ENCODE data around the gene CCDC88C. TPM values are rescaled to one million over a fixed set of nuclear protein-coding genes. Genes with fewer than 3 reads are reported as not detected.
A peak's percentile ranks its signal among the peaks of the same experiment; 100 is the strongest.

The CCDC88C gene
- total RNA-seq, 1 donor from 2014 or later: 17.8 TPM

GRCh38 chr14:91255026-91255695 is 162.5 kb downstream of the CCDC88C start:
- no peak overlapping the region for H3K4me3 ChIP-seq
- DNase-seq (ENCODE audit: low spot score): no peak
- H3K36me3 Mint-ChIP-seq: no peaks in the 10 kb centered on the region
- H3K36me3 ChIP-seq: no peaks in the 10 kb centered on the region
- no peak overlapping the region for H3K9ac ChIP-seq
- H3K9me3 Mint-ChIP-seq: no peaks in the 10 kb centered on the region
- no peaks in the 10 kb centered on the region for H3K9me3 ChIP-seq (ENCODE audit: low read depth)
- peaks cover 29% of the 10 kb centered on the region for H3K27me3 ChIP-seq
- peaks cover 37% of the 10 kb centered on the region for H3K4me1 Mint-ChIP-seq
- H3K27me3 Mint-ChIP-seq (ENCODE audit: insufficient read depth, low read depth): peaks cover 15% of the 10 kb centered on the region
- no peaks in the 10 kb centered on the region for H4K20me1 ChIP-seq (ENCODE audit: low read depth)
- peaks cover 28% of the 10 kb centered on the region for H3K4me1 ChIP-seq
- H2AFZ ChIP-seq (replicated peaks): no peak overlapping the region
- no peaks in the 10 kb centered on the region for H3K79me2 ChIP-seq (ENCODE audit: low read depth)
- no peak overlapping the region for H3K27ac Mint-ChIP-seq
- H3K27ac ChIP-seq: no peak overlapping the region
- no peak for TF ChIP-seq EZH2 (IDR thresholded peaks at IDR 0.05)
- TF ChIP-seq EZH2phosphoT487 (IDR thresholded peaks at IDR 0.05): no peak
- TF ChIP-seq CTCF (IDR thresholded peaks at IDR 0.05): no peak
- H3F3A ChIP-seq (ENCODE audit: low read depth): peaks cover 31% of the 10 kb centered on the region
- H3K4me3 Mint-ChIP-seq: peak overlapping the region; percentile 87
- H3K4me2 ChIP-seq: no peak overlapping the region

GRCh38 chr14:91254461-91254860 is 163.2 kb downstream of the CCDC88C start:
- peaks cover 44% of the 10 kb centered on the region for H3K4me1 Mint-ChIP-seq
- peak overlapping the region; percentile 87 for H3K4me3 Mint-ChIP-seq
- Histone ChIP-seq H3K9ac (no peak overlapping the region), H3K27me3 (peaks cover 29% of the 10 kb centered on the region), H2AFZ (replicated peaks) (no peak overlapping the region), H3K4me3 (no peak overlapping the region), H3K9me3 (ENCODE audit: low read depth) (no peaks in the 10 kb centered on the region), H4K20me1 (ENCODE audit: low read depth) (no peaks in the 10 kb centered on the region), H3K4me2 (peak overlapping the region; percentile 92), H3K27ac (no peak overlapping the region), H3K4me1 (peaks cover 33% of the 10 kb centered on the region), H3K79me2 (ENCODE audit: low read depth) (no peaks in the 10 kb centered on the region), H3F3A (ENCODE audit: low read depth) (peaks cover 38% of the 10 kb centered on the region), H3K36me3 (no peaks in the 10 kb centered on the region)
- H3K27me3 Mint-ChIP-seq (ENCODE audit: insufficient read depth, low read depth): peaks cover 15% of the 10 kb centered on the region
- no peak overlapping the region for H3K27ac Mint-ChIP-seq
- no peak for TF ChIP-seq EZH2 (IDR thresholded peaks at IDR 0.05)
- TF ChIP-seq CTCF (IDR thresholded peaks at IDR 0.05): no peak
- no peak for TF ChIP-seq EZH2phosphoT487 (IDR thresholded peaks at IDR 0.05)
- DNase-seq (ENCODE audit: low spot score): no peak
- no peaks in the 10 kb centered on the region for H3K36me3 Mint-ChIP-seq
- no peaks in the 10 kb centered on the region for H3K9me3 Mint-ChIP-seq

- no peaks in the 10 kb centered on the region for H3K79me2 ChIP-seq (ENCODE audit: low read depth)
Observed at GRCh38 chr14:91253795-91254323, 163.8 kb downstream of the CCDC88C start.

More at GRCh38 chr14:91253795-91254323, 163.8 kb downstream of the CCDC88C start:
- Histone ChIP-seq H3K27me3 (peaks cover 29% of the 10 kb centered on the region), H3K4me3 (peak overlapping the region; percentile 78), H3K27ac (no peak overlapping the region), H2AFZ (replicated peaks) (peak overlapping the region; percentile 96), H4K20me1 (ENCODE audit: low read depth) (no peaks in the 10 kb centered on the region), H3K9me3 (ENCODE audit: low read depth) (no peaks in the 10 kb centered on the region), H3K36me3 (no peaks in the 10 kb centered on the region), H3K9ac (no peak overlapping the region), H3K4me1 (peaks cover 33% of the 10 kb centered on the region), H3K4me2 (peak overlapping the region; percentile 92), H3F3A (ENCODE audit: low read depth) (peaks cover 38% of the 10 kb centered on the region)
- Mint-ChIP-seq H3K9me3 (no peaks in the 10 kb centered on the region), H3K27ac (peak overlapping the region; percentile 53), H3K36me3 (no peaks in the 10 kb centered on the region), H3K4me3 (peak overlapping the region; percentile 87), H3K4me1 (peaks cover 44% of the 10 kb centered on the region), H3K27me3 (ENCODE audit: insufficient read depth, low read depth) (peaks cover 15% of the 10 kb centered on the region)
- DNase-seq (ENCODE audit: low spot score): no peak
- no peak for TF ChIP-seq EZH2phosphoT487 (IDR thresholded peaks at IDR 0.05)
- no peak for TF ChIP-seq EZH2 (IDR thresholded peaks at IDR 0.05)
- no peak for TF ChIP-seq CTCF (IDR thresholded peaks at IDR 0.05)
